HL-60/S4 (cell line): ENCODE results near the gene SH3PXD2A.
"Not testable (repeated sequence)": the region's sequence is repeated elsewhere in the genome, so short reads cannot be mapped to it uniquely, and the experiment has no call there.

Source experiments
- in situ Hi-C: fragments of 300-500 bp; cut with MboI; formaldehyde crosslinking; loops from 2 replicates; pipeline ENCODE4 v1.14.3; 2022; ENCODE audit warnings: low sequenced_read_pairs

The SH3PXD2A gene

DNA sequence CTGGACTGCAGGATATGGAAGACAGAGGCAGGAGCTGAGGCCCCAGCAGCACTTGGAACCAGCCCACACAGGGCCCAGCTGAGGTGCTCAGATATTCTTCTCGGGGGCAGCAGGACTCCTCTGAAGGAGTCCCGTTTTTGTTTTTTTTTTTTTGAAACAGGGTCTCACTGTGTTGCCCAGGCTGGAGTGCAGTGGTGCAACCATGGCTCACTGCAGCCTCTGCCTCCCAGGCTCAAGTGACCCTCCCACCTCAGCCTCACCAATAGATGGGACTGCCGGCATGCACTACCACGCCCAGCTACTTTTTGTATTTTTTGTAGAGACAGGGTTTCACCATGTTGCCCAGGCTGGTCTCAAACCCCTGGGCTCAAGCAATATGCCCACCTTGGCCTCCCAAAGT, 124.3 kb downstream of the SH3PXD2A start:
- in situ Hi-C loops: not testable (repeated sequence)

- in situ Hi-C loops: no loop called here
Measured at GRCh38 chr10:103729851-103730250, 125.5 kb downstream of the SH3PXD2A start.

GRCh38 chr10:103727991-103728689, 127.2 kb downstream of the SH3PXD2A start:
- in situ Hi-C loops: no loop called here

DNA sequence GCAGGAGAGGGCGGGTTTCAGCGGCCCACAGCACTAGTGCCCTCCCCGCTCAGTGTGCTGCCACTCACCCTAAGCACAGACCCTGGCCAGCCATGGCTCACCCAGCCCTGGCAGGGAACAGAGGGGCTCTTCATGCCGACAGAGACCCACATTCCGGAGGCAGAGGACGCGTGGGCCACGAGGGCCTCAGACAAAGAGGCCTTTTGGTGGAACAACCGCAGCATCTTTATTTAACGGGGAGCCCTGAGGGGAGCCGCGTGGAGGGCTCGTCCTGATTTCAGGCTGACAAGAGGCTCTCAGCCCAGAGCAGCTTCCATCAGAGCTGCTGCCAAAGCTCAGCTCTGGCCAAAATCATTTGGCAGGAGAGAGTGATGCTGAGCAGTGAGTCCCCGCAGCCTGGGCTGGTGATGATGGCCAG, 127.8 kb downstream of the SH3PXD2A start:
- in situ Hi-C loops: no loop called here

DNA sequence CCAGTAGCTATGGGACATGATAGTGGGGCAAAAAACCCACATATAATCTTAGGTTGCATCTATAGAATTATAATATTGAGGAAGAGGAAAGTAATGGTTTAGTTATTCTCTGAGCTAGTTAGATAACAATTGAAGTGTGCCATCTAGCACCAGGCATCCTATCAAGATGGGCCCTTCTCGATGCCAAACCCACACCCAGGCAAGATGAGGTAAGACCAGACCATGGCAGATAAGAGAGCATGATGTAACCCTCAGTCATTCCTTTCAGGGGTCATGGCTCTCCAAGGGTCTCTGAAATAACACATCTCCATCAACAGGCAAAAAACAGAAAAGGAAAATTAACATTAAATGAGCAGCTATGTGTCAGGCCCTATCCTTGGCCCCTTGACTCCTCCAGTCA, 128.7 kb downstream of the SH3PXD2A start:
- in situ Hi-C loops: no loop called here

- in situ Hi-C loops: no loop called here
Measured at GRCh38 chr10:103725242-103725641, 130.1 kb downstream of the SH3PXD2A start.

GRCh38 chr10:103724771-103725170, 130.6 kb downstream of the SH3PXD2A start:
- in situ Hi-C loops: loop anchor here (25.0 kb wide), 2 partner anchors 138 to 488 kb away; partner anchors contain the start of gene SH3PXD2A

DNA sequence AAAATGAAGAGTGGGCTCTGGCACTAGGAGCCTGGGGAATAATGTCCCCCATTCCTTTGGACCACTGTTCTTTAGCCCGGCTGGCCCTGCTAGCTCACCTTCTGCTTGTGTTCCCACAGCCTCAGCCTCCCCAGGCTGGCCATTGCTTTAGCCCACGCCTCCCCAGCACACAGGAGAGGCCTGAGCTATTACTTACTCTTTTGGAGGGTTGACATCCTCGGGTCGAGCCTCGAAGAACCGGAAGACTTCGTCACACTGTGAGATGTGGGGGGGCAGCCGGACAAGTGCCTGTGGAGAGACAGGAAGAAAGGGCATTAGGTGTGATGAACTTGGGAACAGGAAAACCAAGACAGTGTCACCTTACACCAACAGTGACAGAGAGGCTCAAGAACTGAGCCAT, 131.3 kb downstream of the SH3PXD2A start:
- in situ Hi-C loops: loop anchor here (25.0 kb wide), 2 partner anchors 138 to 488 kb away; partner anchors contain the start of gene SH3PXD2A

DNA sequence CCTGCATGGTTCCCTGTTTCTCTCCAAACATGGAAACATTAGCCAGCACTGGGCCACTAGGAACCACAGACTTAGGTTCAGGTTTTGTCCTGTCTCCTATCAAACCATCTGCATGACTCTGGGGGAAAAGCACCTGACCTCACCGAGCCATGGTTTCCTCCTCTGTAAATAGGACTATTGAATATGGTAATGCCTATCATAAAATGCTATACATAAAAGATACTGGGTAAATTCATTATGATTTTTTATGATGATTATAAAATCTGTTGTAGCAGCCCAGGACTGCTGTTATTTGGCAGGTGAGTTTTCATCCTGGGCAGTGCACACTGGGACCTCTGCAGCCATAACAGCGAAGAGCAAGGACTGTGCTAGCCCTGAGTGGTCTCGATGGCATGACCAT, 131.8 kb downstream of the SH3PXD2A start:
- in situ Hi-C loops: loop anchor here (25.0 kb wide), 2 partner anchors 139 to 489 kb away; partner anchors contain the start of gene SH3PXD2A

GRCh38 chr10:103722632-103723031, 132.7 kb downstream of the SH3PXD2A start:
- in situ Hi-C loops: loop anchor here (25.0 kb wide), 2 partner anchors 140 to 490 kb away; partner anchors contain the start of gene SH3PXD2A

- in situ Hi-C loops: loop anchor here (25.0 kb wide), 2 partner anchors 141 to 491 kb away; partner anchors contain the start of gene SH3PXD2A
Measured at GRCh38 chr10:103720964-103721335, 134.4 kb downstream of the SH3PXD2A start.

- in situ Hi-C loops: loop anchor here (25.0 kb wide), 2 partner anchors 142 to 492 kb away; partner anchors contain the start of gene SH3PXD2A
Measured at GRCh38 chr10:103720328-103720963, 134.9 kb downstream of the SH3PXD2A start.

DNA sequence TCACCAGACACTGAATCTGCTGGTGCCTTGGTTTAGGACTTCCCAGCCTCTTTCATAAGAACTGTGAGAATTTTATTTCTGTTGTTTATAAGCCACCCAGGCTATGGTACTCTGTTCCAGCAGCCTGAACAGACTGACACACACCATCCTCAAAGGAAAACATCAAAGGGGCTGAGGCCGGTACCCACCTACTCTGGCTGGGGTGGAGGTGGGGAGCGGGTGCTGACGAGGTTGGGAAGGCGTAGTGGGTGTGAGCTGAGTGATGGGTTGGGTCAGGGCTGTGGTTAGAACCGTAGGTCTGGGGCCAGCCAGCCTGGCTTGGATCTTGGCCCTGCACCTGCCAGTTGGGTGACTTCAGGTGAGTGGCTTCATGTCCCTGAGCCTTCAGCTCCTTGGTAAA, 136.3 kb downstream of the SH3PXD2A start:
- in situ Hi-C loops: loop anchor here (25.0 kb wide), 2 partner anchors 143 to 493 kb away; partner anchors contain the start of gene SH3PXD2A

DNA sequence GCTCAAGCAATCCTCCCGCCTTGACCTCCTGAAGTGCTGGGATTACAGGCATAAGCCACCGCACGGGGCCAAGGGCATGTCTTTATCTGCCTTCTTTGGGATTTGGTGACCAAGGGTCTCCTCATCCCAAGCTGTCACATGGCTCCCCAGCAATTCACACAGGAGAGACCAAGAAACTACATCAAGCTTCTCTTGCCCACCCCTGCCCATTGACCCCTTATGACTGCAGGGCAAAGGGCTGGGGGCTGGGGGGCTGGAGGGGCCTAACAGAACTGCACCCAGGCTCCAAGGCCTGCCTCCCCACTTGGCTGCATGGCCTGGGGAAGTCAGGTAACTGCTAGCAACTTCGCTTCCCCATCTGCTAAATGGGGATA, 137.1 kb downstream of the SH3PXD2A start:
- in situ Hi-C loops: loop anchor here (25.0 kb wide), 2 partner anchors 144 to 494 kb away; partner anchors contain the start of gene SH3PXD2A

DNA sequence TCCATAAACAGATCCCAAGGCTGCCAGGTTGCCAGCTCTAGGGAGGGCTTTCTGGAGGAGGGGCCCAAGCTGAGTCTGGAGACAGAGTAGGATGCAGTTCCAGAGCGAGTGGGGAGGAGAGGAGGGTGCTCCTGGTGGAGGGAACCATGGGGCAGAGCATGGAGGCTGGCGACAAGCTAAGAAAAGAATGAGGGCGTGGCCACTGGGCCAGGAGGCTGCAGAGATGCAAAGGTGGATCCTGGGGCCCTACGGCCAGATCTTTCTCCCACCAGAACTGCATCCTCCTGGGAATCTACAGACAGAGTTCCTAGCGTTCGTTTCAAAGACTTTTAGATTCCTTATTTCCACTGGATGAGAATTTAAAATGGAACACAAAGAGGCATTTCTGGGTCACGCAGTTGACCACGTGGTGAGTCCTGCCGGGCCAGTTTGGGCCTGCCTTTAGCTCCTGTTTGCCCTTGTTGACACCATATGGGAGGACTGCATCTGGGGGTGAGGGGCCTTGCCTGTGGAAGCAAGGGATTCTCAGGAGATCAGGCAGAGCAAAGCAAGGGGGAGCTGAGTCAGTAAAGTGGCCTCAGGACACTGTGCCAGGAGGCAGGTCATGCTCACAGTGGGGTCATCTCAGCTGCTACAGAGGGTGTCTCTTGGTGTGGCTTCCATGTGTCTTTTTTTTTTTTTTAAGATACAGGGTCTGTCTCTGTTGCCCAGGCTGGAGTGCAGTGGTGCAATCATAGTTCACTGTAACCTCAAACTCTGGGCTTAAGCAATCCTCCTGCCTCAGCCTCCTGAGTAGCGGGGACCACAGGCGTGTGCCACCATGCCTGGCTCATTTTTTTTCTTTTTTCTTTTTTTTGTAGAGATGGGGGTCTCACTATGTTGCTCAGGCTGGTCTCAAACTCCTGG, 137.8 kb downstream of the SH3PXD2A start:
- in situ Hi-C loops: loop anchor here (25.0 kb wide), 2 partner anchors 145 to 495 kb away; partner anchors contain the start of gene SH3PXD2A

GRCh38 chr10:103716206-103717160, 138.9 kb downstream of the SH3PXD2A start:
- in situ Hi-C loops: loop anchor here (25.0 kb wide), 2 partner anchors 146 to 496 kb away; partner anchors contain the start of gene SH3PXD2A

- in situ Hi-C loops: loop anchor here (25.0 kb wide), 2 partner anchors 147 to 497 kb away; partner anchors contain the start of gene SH3PXD2A
Measured at GRCh38 chr10:103715430-103715829, 139.9 kb downstream of the SH3PXD2A start.

- in situ Hi-C loops: loop anchor here (25.0 kb wide), 2 partner anchors 148 to 498 kb away; partner anchors contain the start of gene SH3PXD2A
Measured at GRCh38 chr10:103714232-103714891, 141.0 kb downstream of the SH3PXD2A start.

- in situ Hi-C loops: loop anchor here (25.0 kb wide), 2 partner anchors 149 to 499 kb away; partner anchors contain the start of gene SH3PXD2A
Measured at GRCh38 chr10:103713676-103714075, 141.7 kb downstream of the SH3PXD2A start.
